Purkinje cell (primary cell): ENCODE measurements around the gene CWF19L1. TPM values are rescaled to one million over a fixed set of nuclear protein-coding genes. Genes with fewer than 3 reads are reported as not detected.

ENCODE experiments used
- polyA plus RNA-seq: library from polyadenylated mRNA; unstranded; fragments of >200 nt; fragmentation: Nextera tagmentation; gene quantifications from 2 replicates; pipeline ENCODE4 v1.2.1, GENCODE V29; 2014

Gene CWF19L1
- polyA plus RNA-seq, result 8.7 and 14.4 TPM in 2 replicates

GRCh38 chr10:100267239-100268104 is at the start of gene CWF19L1:
TSS of gene CWF19L1 (minus strand) at chr10:100267638. CDS start at chr10:100267593, 45 bp downstream.

GRCh38 chr10:100286051-100287033 is 18.9 kb upstream of the CWF19L1 start, which contains the start of gene BLOC1S2:
TSS of gene BLOC1S2 (minus strand) at chr10:100286680. CDS start at chr10:100286659, 21 bp downstream.

GRCh38 chr10:100185364-100186252 is 81.8 kb downstream of the CWF19L1 start, which contains the start of gene ERLIN1:
TSS of gene ERLIN1 (minus strand) at chr10:100186029. CDS start at chr10:100185626, 403 bp downstream.

Other genes with a start within 250 kb of the CWF19L1 start
- gene CPN1, start 185.8 kb downstream of the CWF19L1 start, polyA plus RNA-seq, result not detected in 2 replicates
- gene ERLIN1, start 81.6 kb downstream of the CWF19L1 start, polyA plus RNA-seq, result 5.8 and 7.7 TPM in 2 replicates
- gene CHUK, start 38.0 kb downstream of the CWF19L1 start, polyA plus RNA-seq, result 2.9 and 5.1 TPM in 2 replicates
- 77.1 and 130 TPM in 2 replicates for gene BLOC1S2, start 19.0 kb upstream of the CWF19L1 start, polyA plus RNA-seq
- not detected in 2 replicates for gene PKD2L1, start 62.6 kb upstream of the CWF19L1 start, polyA plus RNA-seq
- gene SCD, start 79.6 kb upstream of the CWF19L1 start, polyA plus RNA-seq, result 18.9 and 20.9 TPM in 2 replicates
- gene WNT8B, start 195.4 kb upstream of the CWF19L1 start, polyA plus RNA-seq, result not detected in 2 replicates